HepG2 (cell line): ENCODE results near the gene TBC1D12. TPM values are rescaled to one million over a fixed set of nuclear protein-coding genes. Genes with fewer than 3 reads are reported as not detected.

ENCODE experiments used
- ATAC-seq: fragments of 200-7000 bp; cut with Tn5 transposase; 3 replicates; pipeline ENCODE4 v1.9.1; 2020; ENCODE audit warnings: mild to moderate bottlenecking, moderate library complexity
- BruUV-seq: library from RNA; stranded (reverse); fragments of 400-500 nt; replicated peaks from 2 replicates; lab custom pipeline; 2021; lab: Mats Ljungman, UMichigan
- CTCF ChIA-PET: fragments of 300-600 bp; formaldehyde crosslinking; extraction: SDS; loops from one replicate; lab custom pipeline; 2021; ENCODE audit warnings: low total read pairs, inconsistent platforms, low intra/inter-chr PET ratio; lab: Yijun Ruan, JAX
- POLR2A ChIA-PET: fragments of 350-600 bp; sonication (Branson Sonifier 250); formaldehyde crosslinking; loops from one replicate; lab custom pipeline; 2020; ENCODE audit warnings: antibody characterized with exemption, inconsistent platforms; lab: Yijun Ruan, JAX
- DNase-seq: peaks from one replicate; pipeline ENCODE4 v3.0.0-alpha.2; 2015; ENCODE audit warnings: low spot score
- FAIRE-seq: peaks from 3 replicates; lab custom pipeline; 2011; peaks lifted over from hg19 to GRCh38; lab: Jason Lieb, UNC
- H2AFZ ChIP-seq: one replicate; pipeline ENCODE4 v1.6.1; 2011; ENCODE audit warnings: low read length, inconsistent platforms
- H3K27ac ChIP-seq: fragments of 300-600 bp; 3 replicates; pipeline ENCODE4 v1.8.0; 2011; ENCODE audit warnings: mixed run types, mild to moderate bottlenecking, mixed read lengths, low read length, inconsistent platforms; ENCODE audit not compliant: insufficient read depth; ENCODE audit errors: extremely low read length
- H3K27me3 ChIP-seq, 2 experiments: fragments of 200-600 bp in 1 of 2; 2 replicates in 1 of 2; 3 replicates in 1 of 2; pipeline versions ENCODE4 v1.6.0 to v1.8.0; 2011; ENCODE audit warnings: low read length in 2 of 2, mild to moderate bottlenecking in 2 of 2, moderate library complexity in 2 of 2, inconsistent platforms in 1 of 2; ENCODE audit not compliant: insufficient read depth in 2 of 2, control insufficient read depth in 1 of 2
- H3K36me3 ChIP-seq, 2 experiments: fragments of 200-600 bp in 1 of 2; replicated peaks in 1 of 2; 2 replicates in 1 of 2; 3 replicates in 1 of 2; pipeline versions ENCODE4 v1.5.1 to v1.8.0; 2011; ENCODE audit warnings: low read length in 2 of 2, inconsistent platforms in 1 of 2; ENCODE audit not compliant: insufficient read depth in 2 of 2, control insufficient read depth in 1 of 2
- H3K4me1 ChIP-seq: 2 replicates; pipeline ENCODE4 v1.5.1; 2012; ENCODE audit warnings: low read length, inconsistent platforms; ENCODE audit not compliant: insufficient read depth
- H3K4me2 ChIP-seq: 2 replicates; pipeline ENCODE4 v1.6.0; 2011; ENCODE audit warnings: low read depth, low read length, inconsistent platforms
- H3K4me3 ChIP-seq, 3 experiments: fragments of 200-600 bp in 1 of 3; sonication (generic), shearing (Covaris generic) in 1 of 3; replicated peaks in 1 of 3; 2 replicates each; pipeline ENCODE4 v1.5.1; 2011 to 2016; ENCODE audit warnings: low read length in 3 of 3, inconsistent platforms in 2 of 3, low read depth in 2 of 3, mild to moderate bottlenecking in 2 of 3, control low read depth in 1 of 3, mixed read lengths in 1 of 3; ENCODE audit not compliant: insufficient read depth in 1 of 3
- H3K79me2 ChIP-seq: one replicate; pipeline ENCODE4 v1.6.1; 2011; ENCODE audit warnings: low read length, inconsistent platforms; ENCODE audit not compliant: insufficient read depth
- H3K9ac ChIP-seq: 2 replicates; pipeline ENCODE4 v1.6.0; 2011; ENCODE audit warnings: mild to moderate bottlenecking, low read depth, low read length, inconsistent platforms; ENCODE audit not compliant: insufficient read depth
- H3K9me3 ChIP-seq: 2 replicates; pipeline ENCODE4 v1.5.1; 2012; ENCODE audit warnings: mild to moderate bottlenecking, low read length
- H4K20me1 ChIP-seq: 2 replicates; pipeline ENCODE4 v1.6.0; 2011; ENCODE audit warnings: inconsistent platforms, mild to moderate bottlenecking, low read length, moderate library complexity; ENCODE audit not compliant: insufficient read depth
- BCLAF1 ChIP-seq: fragments of 450-650 bp; IDR thresholded peaks from 2 replicates; pipeline ENCODE4 v1.6.1; 2017; ENCODE audit warnings: mild to moderate bottlenecking
- CCDC6 ChIP-seq: sonication (generic); formaldehyde crosslinking; IDR thresholded peaks from 2 replicates; pipeline ENCODE4 v1.8.1; 2022; ENCODE audit warnings: mild to moderate bottlenecking, missing genetic modification reagents, moderate library complexity
- EZH2 ChIP-seq: conservative IDR thresholded peaks from 2 replicates; pipeline ENCODE4 v1.6.1; 2012; ENCODE audit warnings: mild to moderate bottlenecking, low read depth, low read length, moderate library complexity
- FOSL1 ChIP-seq: sonication (generic); formaldehyde crosslinking; IDR thresholded peaks from 2 replicates; pipeline ENCODE4 v1.9.0; 2021; ENCODE audit warnings: missing genetic modification reagents, borderline replicate concordance
- FOXA1 ChIP-seq, 2 experiments: fragments of 450-650 bp in 1 of 2; sonication (generic) in 1 of 2; formaldehyde crosslinking in 1 of 2; IDR thresholded peaks; 2 replicates each; pipeline versions ENCODE4 v1.4.0 to v1.6.1; 2016 to 2020; ENCODE audit warnings: missing genetic modification reagents in 1 of 2
- JUND ChIP-seq: sonication (generic); formaldehyde crosslinking; IDR thresholded peaks from 2 replicates; pipeline ENCODE4 v1.8.0; 2022; ENCODE audit warnings: mild to moderate bottlenecking, missing genetic modification reagents
- KIAA2018 ChIP-seq: sonication (generic); formaldehyde crosslinking; IDR thresholded peaks from 2 replicates; pipeline ENCODE4 v1.5.0; 2020; ENCODE audit warnings: mild to moderate bottlenecking, missing genetic modification reagents, borderline replicate concordance
- RFXANK ChIP-seq: IDR thresholded peaks from 2 replicates; pipeline ENCODE4 v1.6.1; 2016
- SCMH1 ChIP-seq: sonication (generic); formaldehyde crosslinking; IDR thresholded peaks from 2 replicates; pipeline ENCODE4 v1.9.0; 2021; ENCODE audit warnings: missing genetic modification reagents, mild to moderate bottlenecking, borderline replicate concordance
- SRF ChIP-seq: IDR thresholded peaks from 2 replicates; pipeline ENCODE4 v1.6.1; 2011; ENCODE audit warnings: mild to moderate bottlenecking, low read depth, low read length, moderate library complexity
- ZBTB43 ChIP-seq: sonication (generic); formaldehyde crosslinking; conservative IDR thresholded peaks from 2 replicates; pipeline ENCODE4 v1.4.0; 2020; ENCODE audit warnings: missing genetic modification reagents
- ZNF24 ChIP-seq: fragments of 450-650 bp; IDR thresholded peaks from 2 replicates; pipeline ENCODE4 v1.6.1; 2017; ENCODE audit warnings: antibody characterized with exemption, mild to moderate bottlenecking
- WGBS: methylation state at CpG from one replicate; pipeline ENCODE4 v1.1.6; 2017; ENCODE audit warnings: low lambda C conversion rate; 5-methylcytosine and 5-hydroxymethylcytosine counted together
- in situ Hi-C: cut with HindIII; loops from 2 replicates; pipeline ENCODE4 v1.10.0; 2017; ENCODE audit warnings: low pct_unique_long_range_greater_than_20kb; ENCODE audit not compliant: extremely low pct_ligation_motif_present
- intact Hi-C: fragments of 100-400 bp; cut with micrococcal nuclease; formaldehyde crosslinking; loops from one replicate; pipeline ENCODE4 v1.10.0; 2022; ENCODE audit not compliant: unreplicated experiment
- polyA plus RNA-seq, 8 experiments: library from polyadenylated mRNA; depleted of rRNA in 3 of 8; stranded (reverse) in 7 of 8; unstranded in 1 of 8; fragments of >200 nt; fragmentation: Illumina TruSeq in 4 of 8; extraction: Trizol in 4 of 8; gene quantifications; 2 replicates each; pipeline versions ENCODE4 v1.2.1 to v1.2.3, GENCODE V29; 2011 to 2016; ENCODE audit warnings: low read depth in 4 of 8, missing spikeins in 1 of 8, mixed read lengths in 1 of 8; ENCODE audit not compliant: insufficient read depth in 1 of 8
- total RNA-seq, 5 experiments: library from RNA; depleted of rRNA; stranded (reverse); fragments of >200 nt; fragmentation: Illumina TruSeq; extraction: Trizol; gene quantifications; 2 replicates each; pipeline ENCODE4 v1.2.3, GENCODE V29; 2016; ENCODE audit warnings: low read depth in 1 of 5

Gene TBC1D12
- total and polyA plus RNA-seq, 2 of the 13 experiments (the other 11 are each of a cell fraction or from before 2014, with no cell fraction given) = 5.7 to 6.2 TPM

GRCh38 chr10:94427166-94427565 is 24.8 kb downstream of the TBC1D12 start:
- DNase-seq = no peak
- FAIRE-seq = no peak
- Histone ChIP-seq H3K4me2 (no peak overlapping the region), H3K9me3 (peaks cover 18% of the 10 kb centered on the region), H3K4me3 (no peak overlapping the region), H2AFZ (no peak overlapping the region), H3K79me2 (peaks cover 25% of the 10 kb centered on the region), H3K9ac (no peak overlapping the region), H4K20me1 (peaks cover 7% of the 10 kb centered on the region; the same call in 1 of the 2 replicates), H3K27me3 (no peaks in the 10 kb centered on the region), H3K27ac (no peak overlapping the region), H3K4me1 (no peaks in the 10 kb centered on the region), H3K36me3 (no peaks in the 10 kb centered on the region)
- in situ Hi-C loops = loop anchor here (25.0 kb wide), 1 partner anchor 515 kb away; no protein-coding TSS in a partner anchor
- no peak for ATAC-seq
- POLR2A ChIA-PET = no interaction called here
- WGBS = 97% methylated on average over 1 of the region's 1 CpG
- CTCF ChIA-PET = no interaction called here
- BruUV-seq = no TSS peak
- intact Hi-C loops = no loop called here
- TF ChIP-seq BCLAF1 (no peak), EZH2 (no peak), FOXA1 (IDR thresholded peaks at IDR 0.05) (no peak), FOXA1 (CRISPR knock-in tag; IDR thresholded peaks at IDR 0.05) (no peak), RFXANK (CRISPR knock-in tag) (no peak), ZNF24 (no peak), SRF (no peak), JUND (no peak), ZBTB43 (CRISPR knock-in tag) (no peak), FOSL1 (no peak), CCDC6 (CRISPR knock-in tag) (no peak), KIAA2018 (CRISPR knock-in tag) (no peak), SCMH1 (CRISPR knock-in tag) (no peak)
